T-cell (primary cell): ENCODE results near the gene RAPGEF1. TPM values are rescaled to one million over a fixed set of nuclear protein-coding genes. Genes with fewer than 3 reads are reported as not detected.

Experiments used
- ATAC-seq, 4 experiments: fragments of 200-7000 bp in 3 of 4; fragments of 150-1000 bp in 1 of 4; cut with Tn5 transposase; replicated peaks in 1 of 4; 1 replicate in 3 of 4; 2 replicates in 1 of 4; pipeline ENCODE4 v1.10.0; 2021; ENCODE audit warnings: moderate library complexity in 3 of 4, mild to moderate bottlenecking in 2 of 4, moderate number of reproducible peaks in 1 of 4
- CTCF ChIA-PET, 2 donors: fragments of 300-600 bp; sonication (Branson Sonifier 250); formaldehyde crosslinking; loops; one replicate each; lab custom pipeline; 2022; ENCODE audit warnings: antibody characterized with exemption in 2 of 2; lab: Charles Lee
- POLR2A ChIA-PET, 2 donors: fragments of 300-600 bp; sonication (Branson Sonifier 250); formaldehyde crosslinking; loops; one replicate each; lab custom pipeline; 2022; ENCODE audit warnings: antibody characterized with exemption in 2 of 2; lab: Charles Lee
- DNase-seq, 35 experiments: peaks; one replicate each; pipeline versions ENCODE4 v3.0.0 to v3.0.0-alpha.2; 2013 to 2023
- H3K27ac ChIP-seq: one replicate; pipeline ENCODE4 v1.5.1; 2013; ENCODE audit warnings: low read length
- H3K27me3 ChIP-seq, 2 experiments: replicated peaks in 1 of 2; 1 replicate in 1 of 2; 2 replicates in 1 of 2; pipeline versions ENCODE4 v1.6.1 to v1.7.0; 2013; ENCODE audit warnings: low read length in 1 of 2, mixed read lengths in 1 of 2; ENCODE audit not compliant: control insufficient read depth in 2 of 2, insufficient read depth in 2 of 2; ENCODE audit errors: extremely low read depth in 1 of 2
- H3K36me3 ChIP-seq, 2 donors: 1 replicate in 1 of 2; 2 replicates in 1 of 2; pipeline versions ENCODE4 v1.6.1 to v1.7.0; 2013; ENCODE audit warnings: low read length in 1 of 2; ENCODE audit not compliant: control insufficient read depth in 2 of 2, insufficient read depth in 1 of 2; ENCODE audit errors: extremely low read depth in 1 of 2
- H3K4me1 ChIP-seq, 2 experiments: 1 replicate in 1 of 2; 2 replicates in 1 of 2; pipeline versions ENCODE4 v1.6.1 to v1.7.0; 2013; ENCODE audit warnings: low read length in 2 of 2, mixed read lengths in 1 of 2; ENCODE audit not compliant: insufficient read depth in 2 of 2, control insufficient read depth in 1 of 2; ENCODE audit errors: extremely low read depth in 1 of 2
- H3K4me3 ChIP-seq, 2 donors: 1 replicate in 1 of 2; 2 replicates in 1 of 2; pipeline versions ENCODE4 v1.5.1 to v1.7.0; 2013; ENCODE audit warnings: mild to moderate bottlenecking in 2 of 2, low read length in 1 of 2, moderate library complexity in 1 of 2; ENCODE audit not compliant: control insufficient read depth in 1 of 2; ENCODE audit errors: extremely low read depth in 1 of 2
- H3K9me3 ChIP-seq: 2 replicates; pipeline ENCODE4 v1.7.0; 2013
- H3K27ac Mint-ChIP-seq, 2 donors: one replicate each; pipeline ENCODE4 v1.8.0; 2020 to 2021; ENCODE audit warnings: mild to moderate bottlenecking in 2 of 2, mixed read lengths in 2 of 2
- H3K27me3 Mint-ChIP-seq, 2 donors: one replicate each; pipeline ENCODE4 v1.8.0; 2021 to 2022; ENCODE audit warnings: mixed read lengths in 2 of 2
- H3K36me3 Mint-ChIP-seq: one replicate; pipeline ENCODE4 v1.8.0; 2021; ENCODE audit warnings: mixed read lengths
- H3K4me1 Mint-ChIP-seq, 3 donors: one replicate each; pipeline ENCODE4 v1.8.0; 2020 to 2022; ENCODE audit warnings: mixed read lengths in 3 of 3, mild to moderate bottlenecking in 1 of 3
- H3K4me3 Mint-ChIP-seq, 3 donors: one replicate each; pipeline ENCODE4 v1.8.0; 2020 to 2022; ENCODE audit warnings: mild to moderate bottlenecking in 3 of 3, mixed read lengths in 3 of 3, moderate library complexity in 3 of 3
- H3K9me3 Mint-ChIP-seq, 3 donors: one replicate each; pipeline ENCODE4 v1.8.0; 2020 to 2022; ENCODE audit warnings: mixed read lengths in 3 of 3
- WGBS: methylation state at CpG from one replicate; pipeline ENCODE4 v1.1.5; 2013; ENCODE audit warnings: missing lambda C conversion rate; ENCODE audit not compliant: insufficient coverage; 5-methylcytosine and 5-hydroxymethylcytosine counted together
- total RNA-seq, 35 experiments: library from RNA in 6 of 35; stranded (reverse) in 6 of 35; fragments of 120-200 nt in 1 of 35; gene quantifications; one replicate each; pipeline versions ENCODE4 v1.2.1 to v1.2.4 and lab custom pipeline; 2013 to 2026

The RAPGEF1 gene
- total RNA-seq, 5 donors from 2014 or later (not counting 1 experiment from before 2014, with no cell fraction given): 97.9 to 167 (median 139) TPM

GRCh38 chr9:131579789-131580211 is 160.1 kb downstream of the RAPGEF1 start:
- H3K36me3 Mint-ChIP-seq: peaks cover 25% of the 10 kb centered on the region
- peak overlapping the region; percentile 86 to 97 for H3K27ac Mint-ChIP-seq
- POLR2A ChIA-PET: no interaction called here
- H3K27me3 Mint-ChIP-seq: no peaks in the 10 kb centered on the region
- Histone ChIP-seq H3K36me3 (peaks cover 14 to 88% of the 10 kb centered on the region in 2 donors), H3K4me3 (no peak overlapping the region), H3K27me3 (no peaks in the 10 kb centered on the region), H3K4me1 (peaks cover 23 to 52% of the 10 kb centered on the region in 2 experiments), H3K27ac (peak overlapping the region; percentile 84), H3K9me3 (no peaks in the 10 kb centered on the region)
- CTCF ChIA-PET: interaction anchor here in 1 of 2 donors (0.6 kb wide), 1 partner anchor 534 kb away, joined by 4 read pairs; no protein-coding TSS in a partner anchor
- ATAC-seq (no peak), DNase-seq (no peak)
- H3K4me3 Mint-ChIP-seq: peak overlapping the region in 1 of 3 donors; percentile 74
- no peaks in the 10 kb centered on the region for H3K9me3 Mint-ChIP-seq
- peaks cover 30 to 41% (median 34%) of the 10 kb centered on the region in 3 donors for H3K4me1 Mint-ChIP-seq
- WGBS: 97% methylated on average over 6 of the region's 8 CpGs

DNA sequence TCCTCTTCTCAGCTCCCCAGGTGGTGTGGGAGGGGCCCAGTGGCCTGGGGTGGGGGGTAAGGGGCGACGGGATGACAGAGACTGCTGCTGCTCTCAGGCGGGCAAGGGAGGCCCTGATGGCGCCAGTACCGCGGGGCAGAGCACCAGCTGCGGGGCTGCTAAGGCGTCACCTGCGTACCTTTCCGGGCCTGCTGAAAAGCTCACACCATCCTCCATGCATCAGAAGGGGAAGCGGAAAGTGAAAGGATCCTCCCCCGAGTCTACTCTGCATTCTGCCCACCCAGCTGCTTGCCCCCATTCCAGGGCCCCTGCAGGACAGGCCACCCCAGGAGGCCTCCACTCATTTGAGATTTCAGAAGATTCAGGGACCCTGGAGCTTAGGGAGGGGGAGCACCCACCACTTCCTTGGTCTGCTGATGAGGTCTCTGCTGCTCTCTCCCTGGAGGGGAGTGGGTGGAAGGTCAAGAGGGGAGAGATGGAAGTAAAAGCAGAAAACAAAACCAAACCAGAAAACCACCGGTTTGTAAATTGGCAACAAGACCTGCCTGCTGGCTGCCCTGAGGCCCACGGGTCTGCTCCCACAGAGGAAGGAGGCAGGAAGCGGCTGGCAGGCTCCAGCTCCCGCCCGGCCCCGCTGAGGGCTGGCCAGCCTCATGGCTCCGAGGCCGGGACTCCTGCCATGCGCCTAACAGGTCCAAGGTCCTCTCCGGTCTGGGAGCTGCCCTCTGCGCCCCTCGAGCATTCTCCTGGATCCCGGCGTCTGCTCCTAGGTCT is 161.0 kb downstream of the RAPGEF1 start:
- ChIA-PET CTCF (interaction anchor here in 1 of 2 donors (0.6 to 0.7 kb wide), 2 partner anchors 57 to 1826 kb away, joined by 3 read pairs; no protein-coding TSS in a partner anchor), POLR2A (interaction anchor here in 1 of 2 donors (0.6 kb wide), 3 partner anchors 15 to 494 kb away, joined by 3 to 4 read pairs (median 3); no protein-coding TSS in a partner anchor)
- H3K27ac Mint-ChIP-seq: peak overlapping the region; percentile 86 to 97
- peak; percentile 35 to 75 (median 58) for DNase-seq
- H3K36me3 ChIP-seq: peaks cover 14 to 86% of the 10 kb centered on the region in 2 donors
- ATAC-seq: peak; percentile 92 to 95 (median 94)
- H3K36me3 Mint-ChIP-seq: peaks cover 25% of the 10 kb centered on the region
- peaks cover 24 to 34% (median 30%) of the 10 kb centered on the region in 3 donors for H3K4me1 Mint-ChIP-seq
- peak overlapping the region; percentile 54 to 74 (median 61) for H3K4me3 Mint-ChIP-seq
- no peaks in the 10 kb centered on the region for H3K9me3 ChIP-seq
- peak overlapping the region; percentile 84 for H3K27ac ChIP-seq
- no peaks in the 10 kb centered on the region for H3K9me3 Mint-ChIP-seq
- peak overlapping the region; percentile 11 to 25 for H3K4me3 ChIP-seq
- H3K27me3 Mint-ChIP-seq: no peaks in the 10 kb centered on the region
- no peaks in the 10 kb centered on the region for H3K27me3 ChIP-seq
- peaks cover 16 to 43% of the 10 kb centered on the region in 2 experiments for H3K4me1 ChIP-seq
- 36% methylated on average over 15 of the region's 26 CpGs for WGBS

- peaks cover 14 to 34% of the 10 kb centered on the region in 2 experiments for H3K4me1 ChIP-seq
- Mint-ChIP-seq H3K36me3 (peaks cover 25% of the 10 kb centered on the region), H3K27me3 (no peaks in the 10 kb centered on the region), H3K27ac (peak overlapping the region; percentile 86 to 97), H3K4me1 (peaks cover 24 to 28% (median 25%) of the 10 kb centered on the region in 3 donors), H3K4me3 (peak overlapping the region in 1 of 3 donors; percentile 74), H3K9me3 (no peaks in the 10 kb centered on the region)
- no peak overlapping the region for H3K4me3 ChIP-seq
- DNase-seq (no peak), ATAC-seq (no peak)
- H3K27ac ChIP-seq: peak overlapping the region; percentile 84
- no peaks in the 10 kb centered on the region for H3K27me3 ChIP-seq
- no peaks in the 10 kb centered on the region for H3K9me3 ChIP-seq
- ChIA-PET POLR2A (interaction anchor here in 1 of 2 donors (0.6 kb wide), 1 partner anchor 495 kb away, joined by 4 read pairs; no protein-coding TSS in a partner anchor), CTCF (interaction anchor here in 1 of 2 donors (0.6 kb wide), 1 partner anchor 1826 kb away, joined by 3 read pairs; no protein-coding TSS in a partner anchor)
- H3K36me3 ChIP-seq: peaks cover 9 to 78% of the 10 kb centered on the region in 2 donors
- WGBS: 98% methylated on average over 9 of the region's 13 CpGs
Measured at GRCh38 chr9:131578021-131578420, 161.9 kb downstream of the RAPGEF1 start.

DNA sequence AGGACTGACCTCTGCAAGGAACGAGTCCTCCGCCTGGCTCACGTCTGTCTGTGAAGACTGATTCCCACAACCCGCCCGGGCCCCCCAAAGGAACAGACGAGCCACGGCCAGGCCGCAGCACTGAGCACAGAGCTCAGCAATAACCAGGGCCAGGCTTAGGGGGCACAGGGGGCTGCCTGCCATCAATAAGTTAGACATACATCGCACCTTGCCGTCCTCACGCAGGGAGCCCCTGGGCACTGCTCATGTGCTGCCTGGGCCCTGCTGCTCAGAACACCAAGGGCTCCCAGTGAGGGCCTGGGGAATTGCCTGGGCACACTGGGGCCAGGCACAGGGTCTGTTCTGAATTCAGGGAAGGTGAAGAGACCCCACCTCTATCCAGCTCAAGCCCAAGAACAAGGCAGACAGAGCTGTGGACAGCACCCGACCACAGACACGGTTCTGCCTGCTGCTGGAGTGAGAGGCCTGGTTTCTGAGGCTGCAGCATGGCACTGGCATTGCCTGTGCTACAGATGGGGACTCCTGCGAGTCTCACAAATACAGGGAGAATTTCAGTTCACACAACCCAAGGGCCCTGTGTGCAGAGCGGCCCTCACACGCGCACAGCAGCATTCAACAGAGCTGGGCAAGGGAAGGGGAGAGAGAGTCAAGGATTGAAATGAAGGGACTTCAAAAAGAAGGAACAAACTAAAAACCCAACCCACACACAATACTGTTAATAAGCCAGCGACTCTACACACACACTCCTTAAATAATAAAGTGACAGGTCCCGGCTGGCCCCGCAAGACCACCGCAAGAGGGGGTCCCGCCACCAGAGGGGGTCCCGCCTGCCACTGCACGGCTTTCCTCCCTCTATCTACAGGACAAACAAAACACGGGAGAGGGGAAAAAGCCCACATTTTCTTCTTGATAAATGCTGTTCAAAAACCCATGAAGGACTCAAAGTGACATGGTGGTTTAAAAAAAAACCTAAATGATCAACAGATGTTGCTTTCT is 162.6 kb downstream of the RAPGEF1 start:
- peaks cover 24 to 28% (median 25%) of the 10 kb centered on the region in 3 donors for H3K4me1 Mint-ChIP-seq
- peaks cover 14 to 29% of the 10 kb centered on the region in 2 experiments for H3K4me1 ChIP-seq
- H3K27ac ChIP-seq: peak overlapping the region; percentile 5
- ChIA-PET CTCF (no interaction called here), POLR2A (interaction anchor here in 1 of 2 donors (0.6 kb wide), 1 partner anchor 133 kb away, joined by 3 read pairs; no protein-coding TSS in a partner anchor)
- H3K4me3 Mint-ChIP-seq: peak overlapping the region in 1 of 3 donors; percentile 74
- no peaks in the 10 kb centered on the region for H3K27me3 ChIP-seq
- H3K36me3 ChIP-seq: peaks cover 4 to 74% of the 10 kb centered on the region in 2 donors
- 90% methylated on average over 16 of the region's 25 CpGs for WGBS
- ATAC-seq (no peak), DNase-seq (no peak)
- peaks cover 28% of the 10 kb centered on the region for H3K36me3 Mint-ChIP-seq
- H3K27ac Mint-ChIP-seq: peak overlapping the region; percentile 86 to 97
- no peak overlapping the region for H3K4me3 ChIP-seq
- H3K9me3 ChIP-seq: no peaks in the 10 kb centered on the region
- no peaks in the 10 kb centered on the region for H3K9me3 Mint-ChIP-seq
- no peaks in the 10 kb centered on the region for H3K27me3 Mint-ChIP-seq

DNA sequence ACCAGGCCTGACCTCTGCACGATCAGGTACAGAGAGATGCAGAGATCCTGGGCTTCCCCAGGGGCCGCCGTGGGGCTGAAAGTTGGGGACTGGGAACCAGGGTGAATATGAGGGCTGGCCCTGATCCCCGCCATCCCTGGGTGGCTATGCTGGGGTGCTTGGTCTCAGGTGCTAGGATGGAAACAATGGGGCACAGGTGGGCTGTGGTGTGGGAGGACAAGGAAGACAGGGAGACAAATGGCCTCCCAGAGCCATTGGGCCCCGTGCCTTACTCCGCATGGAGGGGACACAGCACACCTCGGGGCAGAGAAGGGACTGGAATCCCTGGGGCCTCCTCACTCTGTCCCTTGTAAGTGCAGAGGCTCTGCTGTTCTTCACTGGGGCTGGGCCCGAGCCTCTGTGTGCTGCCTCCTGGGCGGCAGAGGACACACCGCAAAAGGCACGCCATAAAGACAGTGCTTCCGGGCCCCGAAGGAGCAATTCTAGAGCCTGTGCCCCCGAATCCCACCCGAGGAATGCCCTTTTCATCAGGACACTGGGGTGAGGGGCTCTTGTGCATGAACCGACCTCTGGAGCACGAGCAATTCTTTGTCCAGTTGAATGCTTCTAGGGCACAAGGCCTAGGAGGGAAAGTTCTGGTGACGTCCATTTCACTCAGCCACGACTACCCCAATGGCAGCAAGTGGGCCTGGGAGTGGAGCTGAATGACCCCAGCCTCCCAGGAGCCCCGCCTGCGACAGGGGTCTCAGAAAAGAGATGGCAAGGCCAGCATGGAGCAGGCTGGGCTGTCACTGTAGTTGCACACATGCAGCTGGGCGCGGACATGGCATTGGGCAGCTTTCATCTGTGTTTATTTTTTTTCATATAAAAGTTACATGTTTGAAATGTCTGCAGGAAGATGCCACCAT is 163.7 kb downstream of the RAPGEF1 start:
- DNase-seq (no peak), ATAC-seq (no peak)
- H3K4me1 ChIP-seq: peaks cover 14 to 29% of the 10 kb centered on the region in 2 experiments
- Mint-ChIP-seq H3K27ac (no peak overlapping the region), H3K4me3 (no peak overlapping the region), H3K4me1 (peaks cover 24 to 25% (median 25%) of the 10 kb centered on the region in 3 donors), H3K36me3 (peaks cover 21% of the 10 kb centered on the region), H3K9me3 (no peaks in the 10 kb centered on the region), H3K27me3 (no peaks in the 10 kb centered on the region)
- ChIA-PET CTCF (no interaction called here), POLR2A (interaction anchor here in 1 of 2 donors (0.6 kb wide), 1 partner anchor 132 kb away, joined by 3 read pairs; no protein-coding TSS in a partner anchor)
- H3K27me3 ChIP-seq: no peaks in the 10 kb centered on the region
- H3K27ac ChIP-seq: no peak overlapping the region
- no peak overlapping the region for H3K4me3 ChIP-seq
- WGBS: 96% methylated on average over 21 of the region's 23 CpGs
- H3K9me3 ChIP-seq: no peaks in the 10 kb centered on the region
- H3K36me3 ChIP-seq: peaks cover 4 to 68% of the 10 kb centered on the region in 2 donors
